ENCODE measurements around the gene BMP8B. TPM values are rescaled to one million over a fixed set of nuclear protein-coding genes. Genes with fewer than 3 reads are reported as not detected.

Gene BMP8B
- total and polyA plus RNA-seq, 2 of the 8 experiments (the other 6 are each of a cell fraction or from before 2014, with no cell fraction given), result 0.37 to 0.50 TPM

DNA sequence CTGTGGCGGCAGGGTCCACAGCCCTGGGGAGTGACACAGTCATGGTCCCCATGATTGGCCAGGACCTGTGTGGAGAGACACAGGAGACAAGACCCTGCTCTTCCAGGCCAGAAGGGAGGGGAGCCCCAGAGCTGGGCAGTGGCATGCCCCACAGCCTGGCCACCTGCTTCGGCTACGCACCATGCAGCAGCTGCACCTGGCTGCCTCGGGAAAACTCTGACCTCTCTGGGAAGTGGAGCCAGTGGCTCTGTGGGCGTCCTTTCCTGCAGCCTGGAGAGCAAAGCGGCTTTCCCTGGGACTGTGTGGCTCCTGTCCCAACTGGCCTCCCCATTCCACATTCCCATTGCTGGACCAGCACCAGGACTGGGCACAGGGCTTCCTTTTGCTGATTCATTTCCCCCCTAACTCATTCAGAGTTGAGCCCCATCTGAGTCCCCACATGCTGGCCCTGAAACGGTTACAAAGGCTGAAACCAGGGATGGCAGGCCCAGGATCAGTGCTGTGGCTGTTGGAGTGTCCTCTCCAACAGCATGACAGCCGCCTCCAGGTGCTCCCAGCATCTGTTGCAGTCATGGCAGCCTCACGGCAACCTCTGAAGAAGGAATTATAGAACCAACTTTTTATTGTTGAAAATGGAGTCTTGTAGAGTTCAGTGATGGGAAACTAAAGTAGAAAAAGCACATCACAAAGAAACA is 32.6 kb downstream of the BMP8B start (continued):
- TF ChIP-seq GABPA (IDR thresholded peaks at IDR 0.05; ENCODE audit: borderline replicate concordance, insufficient read depth, low read length), result no peak
- no peak for TF ChIP-seq SAP30 (IDR thresholded peaks at IDR 0.05; ENCODE audit: insufficient read depth, insufficient replicate concordance, low read length)
- no peak for TF ChIP-seq NANOG (IDR thresholded peaks at IDR 0.05; ENCODE audit: insufficient read depth, low read depth, low read length, poor library complexity, severe bottlenecking)
- TF ChIP-seq, protein P1, sequence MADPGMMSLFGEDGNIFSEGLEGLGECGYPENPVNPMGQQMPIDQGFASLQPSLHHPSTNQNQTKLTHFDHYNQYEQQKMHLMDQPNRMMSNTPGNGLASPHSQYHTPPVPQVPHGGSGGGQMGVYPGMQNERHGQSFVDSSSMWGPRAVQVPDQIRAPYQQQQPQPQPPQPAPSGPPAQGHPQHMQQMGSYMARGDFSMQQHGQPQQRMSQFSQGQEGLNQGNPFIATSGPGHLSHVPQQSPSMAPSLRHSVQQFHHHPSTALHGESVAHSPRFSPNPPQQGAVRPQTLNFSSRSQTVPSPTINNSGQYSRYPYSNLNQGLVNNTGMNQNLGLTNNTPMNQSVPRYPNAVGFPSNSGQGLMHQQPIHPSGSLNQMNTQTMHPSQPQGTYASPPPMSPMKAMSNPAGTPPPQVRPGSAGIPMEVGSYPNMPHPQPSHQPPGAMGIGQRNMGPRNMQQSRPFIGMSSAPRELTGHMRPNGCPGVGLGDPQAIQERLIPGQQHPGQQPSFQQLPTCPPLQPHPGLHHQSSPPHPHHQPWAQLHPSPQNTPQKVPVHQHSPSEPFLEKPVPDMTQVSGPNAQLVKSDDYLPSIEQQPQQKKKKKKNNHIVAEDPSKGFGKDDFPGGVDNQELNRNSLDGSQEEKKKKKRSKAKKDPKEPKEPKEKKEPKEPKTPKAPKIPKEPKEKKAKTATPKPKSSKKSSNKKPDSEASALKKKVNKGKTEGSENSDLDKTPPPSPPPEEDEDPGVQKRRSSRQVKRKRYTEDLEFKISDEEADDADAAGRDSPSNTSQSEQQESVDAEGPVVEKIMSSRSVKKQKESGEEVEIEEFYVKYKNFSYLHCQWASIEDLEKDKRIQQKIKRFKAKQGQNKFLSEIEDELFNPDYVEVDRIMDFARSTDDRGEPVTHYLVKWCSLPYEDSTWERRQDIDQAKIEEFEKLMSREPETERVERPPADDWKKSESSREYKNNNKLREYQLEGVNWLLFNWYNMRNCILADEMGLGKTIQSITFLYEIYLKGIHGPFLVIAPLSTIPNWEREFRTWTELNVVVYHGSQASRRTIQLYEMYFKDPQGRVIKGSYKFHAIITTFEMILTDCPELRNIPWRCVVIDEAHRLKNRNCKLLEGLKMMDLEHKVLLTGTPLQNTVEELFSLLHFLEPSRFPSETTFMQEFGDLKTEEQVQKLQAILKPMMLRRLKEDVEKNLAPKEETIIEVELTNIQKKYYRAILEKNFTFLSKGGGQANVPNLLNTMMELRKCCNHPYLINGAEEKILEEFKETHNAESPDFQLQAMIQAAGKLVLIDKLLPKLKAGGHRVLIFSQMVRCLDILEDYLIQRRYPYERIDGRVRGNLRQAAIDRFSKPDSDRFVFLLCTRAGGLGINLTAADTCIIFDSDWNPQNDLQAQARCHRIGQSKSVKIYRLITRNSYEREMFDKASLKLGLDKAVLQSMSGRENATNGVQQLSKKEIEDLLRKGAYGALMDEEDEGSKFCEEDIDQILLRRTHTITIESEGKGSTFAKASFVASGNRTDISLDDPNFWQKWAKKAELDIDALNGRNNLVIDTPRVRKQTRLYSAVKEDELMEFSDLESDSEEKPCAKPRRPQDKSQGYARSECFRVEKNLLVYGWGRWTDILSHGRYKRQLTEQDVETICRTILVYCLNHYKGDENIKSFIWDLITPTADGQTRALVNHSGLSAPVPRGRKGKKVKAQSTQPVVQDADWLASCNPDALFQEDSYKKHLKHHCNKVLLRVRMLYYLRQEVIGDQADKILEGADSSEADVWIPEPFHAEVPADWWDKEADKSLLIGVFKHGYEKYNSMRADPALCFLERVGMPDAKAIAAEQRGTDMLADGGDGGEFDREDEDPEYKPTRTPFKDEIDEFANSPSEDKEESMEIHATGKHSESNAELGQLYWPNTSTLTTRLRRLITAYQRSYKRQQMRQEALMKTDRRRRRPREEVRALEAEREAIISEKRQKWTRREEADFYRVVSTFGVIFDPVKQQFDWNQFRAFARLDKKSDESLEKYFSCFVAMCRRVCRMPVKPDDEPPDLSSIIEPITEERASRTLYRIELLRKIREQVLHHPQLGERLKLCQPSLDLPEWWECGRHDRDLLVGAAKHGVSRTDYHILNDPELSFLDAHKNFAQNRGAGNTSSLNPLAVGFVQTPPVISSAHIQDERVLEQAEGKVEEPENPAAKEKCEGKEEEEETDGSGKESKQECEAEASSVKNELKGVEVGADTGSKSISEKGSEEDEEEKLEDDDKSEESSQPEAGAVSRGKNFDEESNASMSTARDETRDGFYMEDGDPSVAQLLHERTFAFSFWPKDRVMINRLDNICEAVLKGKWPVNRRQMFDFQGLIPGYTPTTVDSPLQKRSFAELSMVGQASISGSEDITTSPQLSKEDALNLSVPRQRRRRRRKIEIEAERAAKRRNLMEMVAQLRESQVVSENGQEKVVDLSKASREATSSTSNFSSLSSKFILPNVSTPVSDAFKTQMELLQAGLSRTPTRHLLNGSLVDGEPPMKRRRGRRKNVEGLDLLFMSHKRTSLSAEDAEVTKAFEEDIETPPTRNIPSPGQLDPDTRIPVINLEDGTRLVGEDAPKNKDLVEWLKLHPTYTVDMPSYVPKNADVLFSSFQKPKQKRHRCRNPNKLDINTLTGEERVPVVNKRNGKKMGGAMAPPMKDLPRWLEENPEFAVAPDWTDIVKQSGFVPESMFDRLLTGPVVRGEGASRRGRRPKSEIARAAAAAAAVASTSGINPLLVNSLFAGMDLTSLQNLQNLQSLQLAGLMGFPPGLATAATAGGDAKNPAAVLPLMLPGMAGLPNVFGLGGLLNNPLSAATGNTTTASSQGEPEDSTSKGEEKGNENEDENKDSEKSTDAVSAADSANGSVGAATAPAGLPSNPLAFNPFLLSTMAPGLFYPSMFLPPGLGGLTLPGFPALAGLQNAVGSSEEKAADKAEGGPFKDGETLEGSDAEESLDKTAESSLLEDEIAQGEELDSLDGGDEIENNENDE (IDR thresholded peaks at IDR 0.05; ENCODE audit: insufficient replicate concordance, low read length), result no peak
- no peak for TF ChIP-seq BACH1 (IDR thresholded peaks at IDR 0.05; ENCODE audit: low read length)
- TF ChIP-seq CTBP2 (IDR thresholded peaks at IDR 0.05; ENCODE audit: borderline replicate concordance, insufficient read depth, insufficient read length, low read length), result no peak
- TF ChIP-seq, protein P2, sequence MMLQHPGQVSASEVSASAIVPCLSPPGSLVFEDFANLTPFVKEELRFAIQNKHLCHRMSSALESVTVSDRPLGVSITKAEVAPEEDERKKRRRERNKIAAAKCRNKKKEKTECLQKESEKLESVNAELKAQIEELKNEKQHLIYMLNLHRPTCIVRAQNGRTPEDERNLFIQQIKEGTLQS (IDR thresholded peaks at IDR 0.05; ENCODE audit: insufficient read depth, low read depth, low read length), result no peak
- TF ChIP-seq TEAD4 (IDR thresholded peaks at IDR 0.05; ENCODE audit: low read depth, low read length), result no peak
